NCI-H2171 treated with DMSO at 0.1 percent for 48 hours (cell line): ENCODE results near the gene EHHADH.

Experiments used
- DNase-seq: peaks from one replicate; lab custom pipeline; 2025; lab: John Stamatoyannopoulos, UW

EHHADH gene

GRCh38 chr3:185144784-185145183 lies 109.1 kb downstream of the EHHADH start:
- no peak for DNase-seq
